Suprapubic skin (tissue), 3 donors: Measurements from ENCODE around the gene GGT7.

ENCODE experiments used
- EP300 ChIP-seq: sonication (generic); formaldehyde crosslinking; IDR thresholded peaks from one replicate; pipeline ENCODE4 v1.6.1; 2017; ENCODE audit warnings: antibody characterized with exemption
- POLR2A ChIP-seq, 2 donors: fragments of 450-650 bp; IDR thresholded peaks; one replicate each; pipeline ENCODE4 v1.6.1; 2017; ENCODE audit warnings: antibody characterized with exemption in 2 of 2, mild to moderate bottlenecking in 2 of 2, moderate library complexity in 2 of 2
- TF ChIP-seq, protein P1 (sequence below), 2 donors: fragments of 200-600 bp in 1 of 2; fragments of 450-650 bp in 1 of 2; sonication (generic) in 1 of 2; IDR thresholded peaks; one replicate each; pipeline ENCODE4 v1.5.1; 2016 to 2019; ENCODE audit warnings: antibody characterized with exemption in 2 of 2, mild to moderate bottlenecking in 1 of 2, moderate library complexity in 1 of 2

- TF ChIP-seq POLR2A (IDR thresholded peaks at IDR 0.05), result no peak
- TF ChIP-seq, protein P1, sequence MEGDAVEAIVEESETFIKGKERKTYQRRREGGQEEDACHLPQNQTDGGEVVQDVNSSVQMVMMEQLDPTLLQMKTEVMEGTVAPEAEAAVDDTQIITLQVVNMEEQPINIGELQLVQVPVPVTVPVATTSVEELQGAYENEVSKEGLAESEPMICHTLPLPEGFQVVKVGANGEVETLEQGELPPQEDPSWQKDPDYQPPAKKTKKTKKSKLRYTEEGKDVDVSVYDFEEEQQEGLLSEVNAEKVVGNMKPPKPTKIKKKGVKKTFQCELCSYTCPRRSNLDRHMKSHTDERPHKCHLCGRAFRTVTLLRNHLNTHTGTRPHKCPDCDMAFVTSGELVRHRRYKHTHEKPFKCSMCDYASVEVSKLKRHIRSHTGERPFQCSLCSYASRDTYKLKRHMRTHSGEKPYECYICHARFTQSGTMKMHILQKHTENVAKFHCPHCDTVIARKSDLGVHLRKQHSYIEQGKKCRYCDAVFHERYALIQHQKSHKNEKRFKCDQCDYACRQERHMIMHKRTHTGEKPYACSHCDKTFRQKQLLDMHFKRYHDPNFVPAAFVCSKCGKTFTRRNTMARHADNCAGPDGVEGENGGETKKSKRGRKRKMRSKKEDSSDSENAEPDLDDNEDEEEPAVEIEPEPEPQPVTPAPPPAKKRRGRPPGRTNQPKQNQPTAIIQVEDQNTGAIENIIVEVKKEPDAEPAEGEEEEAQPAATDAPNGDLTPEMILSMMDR (IDR thresholded peaks at IDR 0.05), result no peak
- TF ChIP-seq EP300, result no peak
Measured at GRCh38 chr20:34825530-34826362, 46.9 kb downstream of the GGT7 start, which contains the start of gene NCOA6.
